ENCODE measurements around the gene STXBP2.

Gene STXBP2

DNA sequence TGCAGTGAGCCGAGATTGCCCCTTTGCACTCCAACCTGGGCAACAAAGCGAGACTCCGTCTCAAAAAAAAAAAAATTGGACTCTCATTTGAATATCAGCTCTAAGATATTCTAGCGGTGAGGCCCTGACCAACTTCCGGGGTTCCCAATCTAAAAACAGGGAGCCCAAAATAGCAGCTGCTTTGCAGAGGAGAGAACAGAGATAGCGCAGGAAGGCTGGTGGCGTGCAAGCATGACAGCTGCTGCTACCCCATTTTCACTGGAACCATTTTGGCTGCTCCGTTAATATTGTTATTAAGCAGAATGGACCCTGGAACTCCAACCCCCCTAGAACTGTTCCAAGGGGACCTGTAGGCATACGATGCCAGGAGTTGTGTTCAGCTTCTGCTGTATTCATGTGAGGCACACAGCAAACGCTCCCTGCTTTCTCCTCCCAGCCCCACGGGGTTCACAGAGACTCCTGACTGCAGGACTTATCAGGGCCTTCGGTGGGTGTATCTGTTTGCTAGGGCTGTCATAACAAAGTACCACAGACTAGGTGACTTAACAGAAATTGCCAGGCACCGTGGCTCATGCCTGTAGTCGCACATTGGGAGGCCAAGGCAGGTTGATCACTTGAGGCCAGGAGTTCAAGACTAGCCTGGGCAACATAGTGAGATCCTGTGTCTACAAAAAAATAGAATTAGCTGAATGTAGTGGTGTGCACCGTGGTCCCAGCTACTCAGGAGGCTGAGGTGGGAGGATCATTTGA is 11.5 kb downstream of the STXBP2 start:
- no peak for DNase-seq (ENCODE audit: low read depth in 2 of 2, low spot score in 1 of 2)

DNA sequence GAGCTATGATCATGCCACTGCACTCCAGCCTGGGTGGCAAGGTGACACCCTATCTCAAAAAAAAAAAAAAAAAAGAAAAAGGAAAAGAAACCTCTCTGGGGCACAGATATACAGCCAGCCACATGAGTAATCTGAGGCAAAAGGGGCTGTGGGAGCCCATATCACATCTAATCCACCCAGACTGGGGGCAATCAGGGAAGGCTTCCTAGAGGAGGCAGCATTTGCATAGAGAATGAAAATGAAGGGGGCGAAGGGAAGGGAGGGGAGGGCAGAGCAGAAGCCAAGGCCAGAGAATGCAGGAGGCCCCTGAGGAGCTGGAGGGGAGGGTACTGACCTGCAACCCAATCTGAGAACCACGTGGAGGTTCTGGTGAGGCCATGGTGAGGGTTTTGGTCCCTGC is 13.2 kb downstream of the STXBP2 start:
- no peak for DNase-seq (ENCODE audit: low read depth in 2 of 2, low spot score in 1 of 2)

DNA sequence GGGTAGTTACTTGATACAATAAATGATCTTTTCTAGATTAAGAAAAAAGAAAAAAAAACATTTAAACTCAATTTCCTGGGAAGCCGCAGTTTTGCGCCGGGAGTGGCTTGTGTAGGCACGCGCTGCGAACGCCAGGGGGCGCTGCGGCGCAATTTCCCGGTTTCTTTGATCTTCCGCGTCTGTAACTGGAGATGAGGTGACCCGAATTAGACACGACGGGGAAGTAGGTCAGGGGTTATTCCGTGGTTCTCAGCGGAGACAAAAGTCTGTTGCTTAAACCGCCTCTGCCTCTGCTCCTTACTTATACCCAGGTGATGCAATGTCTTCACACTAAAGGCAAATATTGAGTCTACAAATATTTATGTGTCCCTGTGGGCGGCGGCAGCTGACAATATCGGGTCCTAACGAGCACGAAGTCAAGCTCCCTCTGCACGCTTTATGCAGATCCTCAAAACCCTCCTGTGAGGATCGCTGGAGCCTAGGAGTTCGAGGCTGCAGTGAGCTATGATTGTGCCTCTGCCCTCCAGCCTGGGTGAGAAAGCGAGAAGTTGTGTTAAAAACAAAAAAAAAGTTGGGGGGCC is 15.2 kb downstream of the STXBP2 start:
- peak; percentile 71 to 77 for DNase-seq (ENCODE audit: low read depth in 2 of 2, low spot score in 1 of 2)

DNA sequence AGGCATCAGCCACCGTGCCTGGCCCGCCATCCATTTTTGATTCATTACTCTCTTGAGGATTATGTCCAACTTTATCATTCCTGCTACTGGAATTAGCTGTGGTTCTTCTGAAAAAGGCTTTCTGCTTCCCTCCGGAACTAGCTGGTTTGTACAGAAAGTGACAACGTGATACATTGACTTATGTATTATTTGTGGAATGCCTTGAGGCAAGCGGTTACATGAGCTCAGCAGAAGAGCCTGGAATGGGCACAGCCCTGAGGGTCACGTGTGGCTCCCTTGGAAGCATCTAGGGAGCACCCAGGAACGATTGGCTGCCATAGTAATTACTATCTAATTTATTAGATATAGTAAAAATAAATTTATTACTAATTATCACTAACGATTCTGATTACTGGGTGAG is 17.5 kb downstream of the STXBP2 start:
- DNase-seq (ENCODE audit: low read depth in 2 of 2, low spot score in 1 of 2) = no peak

DNA sequence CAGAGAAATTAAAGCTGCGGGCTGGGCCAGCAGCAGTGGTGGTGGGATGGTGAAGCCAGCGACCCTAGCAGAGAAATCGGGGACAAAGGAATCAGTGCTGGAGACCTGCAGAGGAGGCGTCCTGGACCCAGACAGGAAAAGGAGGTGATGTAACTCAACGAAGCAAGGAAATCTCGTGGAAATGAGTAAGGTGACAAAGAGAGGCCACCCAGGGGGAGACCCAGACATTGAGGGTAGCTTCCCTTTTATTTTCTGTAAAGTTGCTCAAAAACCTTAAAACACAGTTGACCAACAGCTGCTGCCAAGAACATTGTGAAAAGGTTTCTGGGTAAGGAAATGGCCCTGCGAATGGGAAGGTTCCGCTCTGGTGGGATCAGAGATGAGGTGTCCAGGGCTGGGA is 18.7 kb downstream of the STXBP2 start:
- DNase-seq (ENCODE audit: low read depth in 2 of 2, low spot score in 1 of 2) = no peak

DNA sequence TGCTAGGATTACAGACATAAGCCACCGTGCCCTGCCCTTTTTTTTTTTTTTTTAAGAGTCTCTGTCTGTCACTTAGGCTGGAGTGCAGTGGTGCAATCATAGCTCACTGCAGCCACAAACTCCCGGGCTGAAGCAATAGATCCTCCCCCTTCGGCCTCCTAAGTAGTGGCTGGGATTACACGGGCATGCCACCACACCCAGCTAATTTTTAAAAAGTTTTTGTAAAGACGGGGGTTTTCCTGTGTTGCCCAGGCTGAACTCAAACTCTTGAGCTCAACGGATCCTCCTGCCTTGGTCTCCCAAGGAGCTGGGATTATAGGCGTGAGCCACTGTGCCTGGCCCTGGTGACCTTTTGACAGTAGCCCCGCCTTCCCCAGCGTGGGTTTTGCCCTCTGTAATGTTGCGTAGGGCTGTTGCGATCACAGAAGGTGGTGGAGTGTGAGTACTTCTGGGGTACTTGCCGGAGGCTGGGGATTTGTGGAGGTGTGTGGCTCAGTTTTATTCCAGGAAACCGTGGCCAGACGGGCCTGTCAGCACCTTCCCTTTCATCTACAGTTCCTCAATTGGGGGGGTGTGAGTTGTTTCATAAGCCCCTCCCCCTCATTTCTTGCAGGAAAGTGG is 20.3 kb downstream of the STXBP2 start:
- no peak for DNase-seq (ENCODE audit: low read depth in 2 of 2, low spot score in 1 of 2)

DNA sequence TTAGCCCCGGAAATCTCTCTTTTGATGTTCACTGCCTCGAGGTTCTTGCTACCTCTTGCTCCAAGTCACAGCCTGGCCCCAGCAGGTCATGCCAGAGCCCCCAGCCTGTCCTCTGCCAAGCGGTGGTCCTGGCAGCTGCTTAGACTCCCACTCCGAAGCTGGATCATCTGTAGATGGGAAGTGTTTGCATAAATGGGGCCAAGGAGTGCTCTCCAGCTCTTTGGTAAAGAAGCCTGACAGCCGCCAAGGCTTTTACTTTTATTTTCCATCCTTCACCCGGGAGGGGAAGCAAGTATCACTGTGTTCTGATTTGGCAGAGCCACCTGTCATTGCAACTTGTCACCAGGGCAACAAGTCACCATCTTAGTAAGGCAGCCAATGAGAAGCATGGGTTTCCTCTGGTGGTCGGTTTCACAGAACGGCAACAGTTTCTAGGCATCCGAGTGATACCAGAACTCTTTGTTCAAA is 21.3 kb downstream of the STXBP2 start:
- no peak for DNase-seq (ENCODE audit: low read depth in 2 of 2, low spot score in 1 of 2)

DNA sequence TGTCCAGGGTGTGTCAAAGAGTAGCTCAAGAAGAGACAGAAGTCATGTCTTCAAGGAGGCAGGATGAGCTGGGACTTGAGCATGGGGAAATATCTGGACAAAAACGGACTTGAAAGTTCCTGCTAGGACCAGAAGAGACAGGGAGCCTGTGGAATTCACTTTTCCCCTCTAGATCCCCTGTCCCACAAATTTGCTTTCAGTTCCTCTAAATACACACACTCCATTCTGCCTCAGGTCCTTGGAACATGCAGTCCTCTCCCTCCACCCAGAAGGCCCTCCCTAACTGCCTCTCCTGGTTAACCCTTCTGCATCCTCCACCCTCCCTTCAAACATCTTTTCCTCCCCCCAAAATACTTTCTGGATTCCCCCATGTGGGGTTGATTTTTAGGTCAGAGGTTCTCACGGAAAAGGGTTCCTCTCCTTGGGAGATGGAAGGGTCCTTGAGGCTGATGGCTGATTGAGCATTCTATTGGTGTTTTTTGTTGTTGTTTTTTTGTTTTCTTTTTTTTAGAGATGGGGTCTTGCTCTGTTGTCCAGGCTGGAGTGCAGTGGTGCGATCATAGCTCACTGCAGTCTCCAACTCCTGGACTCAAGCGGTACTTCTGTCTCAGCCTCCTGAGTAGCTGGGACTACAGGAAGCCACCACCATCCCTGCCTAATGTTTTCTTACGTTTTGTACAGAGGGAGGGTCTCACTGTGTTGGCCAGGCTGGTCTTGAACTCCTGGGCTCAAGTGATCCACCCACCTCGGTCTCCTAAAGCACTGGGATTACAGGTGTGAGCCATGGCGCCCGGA is 25.0 kb downstream of the STXBP2 start:
- DNase-seq (ENCODE audit: low read depth in 2 of 2, low spot score in 1 of 2) = no peak

DNA sequence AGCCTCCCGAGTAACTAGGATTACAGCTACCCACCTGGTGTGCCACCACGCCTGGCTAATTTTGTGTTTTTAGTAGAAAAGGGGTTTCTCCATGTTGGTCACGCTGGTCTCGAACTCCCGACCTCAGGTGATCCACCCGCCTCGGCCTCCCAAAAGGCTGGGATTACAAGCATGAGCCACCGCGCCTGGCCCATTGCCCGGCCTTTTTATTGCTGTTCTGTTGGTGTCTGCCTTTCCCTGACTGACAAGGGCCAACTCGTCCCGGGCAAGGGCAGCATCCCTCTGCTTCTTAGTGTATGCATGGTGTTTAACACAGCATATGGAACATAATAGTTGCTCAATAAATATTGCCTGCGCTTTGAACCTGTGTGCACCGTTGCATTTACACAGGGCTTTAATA is 25.7 kb downstream of the STXBP2 start:
- no peak for DNase-seq (ENCODE audit: low read depth in 2 of 2, low spot score in 1 of 2)

DNA sequence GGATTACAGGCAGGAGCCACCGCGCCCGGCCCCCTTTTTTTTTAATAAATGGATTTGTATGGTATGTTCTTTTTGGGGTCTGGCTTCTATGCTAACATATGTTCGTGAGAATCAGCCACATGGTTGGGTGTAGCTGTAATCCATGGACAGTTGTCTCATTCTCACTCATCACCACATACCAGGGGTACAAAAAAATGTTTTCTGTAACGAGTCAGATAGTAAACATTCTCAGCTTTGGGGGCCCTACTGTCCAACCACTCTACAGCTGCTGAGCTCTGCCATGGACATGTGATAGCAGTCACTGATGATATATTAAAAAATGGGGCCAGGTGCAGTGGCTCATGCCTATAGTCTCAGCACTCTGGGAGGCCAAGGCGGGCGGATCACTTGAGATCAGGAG is 26.8 kb downstream of the STXBP2 start:
- DNase-seq (ENCODE audit: low read depth in 2 of 2, low spot score in 1 of 2) = no peak

DNA sequence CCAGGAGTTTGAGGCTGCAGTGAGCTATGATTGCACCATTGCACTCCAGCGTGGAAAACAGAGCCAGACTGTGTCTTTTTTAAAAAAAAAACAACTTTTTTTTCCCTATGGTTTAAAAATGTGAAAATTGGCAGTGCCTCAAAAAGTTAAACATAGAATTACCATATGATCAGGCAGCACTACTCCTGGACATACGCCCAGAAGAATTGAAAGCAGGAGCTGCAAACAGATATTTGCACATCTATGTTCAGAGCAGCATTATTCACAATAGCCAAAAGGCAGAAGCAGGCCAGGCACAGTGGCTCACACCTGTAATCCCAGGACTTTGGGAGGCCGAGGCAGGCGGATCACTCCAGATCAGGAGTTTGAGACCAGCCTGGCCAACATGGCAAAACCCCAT is 28.2 kb downstream of the STXBP2 start:
- DNase-seq (ENCODE audit: low read depth in 2 of 2, low spot score in 1 of 2) = no peak

DNA sequence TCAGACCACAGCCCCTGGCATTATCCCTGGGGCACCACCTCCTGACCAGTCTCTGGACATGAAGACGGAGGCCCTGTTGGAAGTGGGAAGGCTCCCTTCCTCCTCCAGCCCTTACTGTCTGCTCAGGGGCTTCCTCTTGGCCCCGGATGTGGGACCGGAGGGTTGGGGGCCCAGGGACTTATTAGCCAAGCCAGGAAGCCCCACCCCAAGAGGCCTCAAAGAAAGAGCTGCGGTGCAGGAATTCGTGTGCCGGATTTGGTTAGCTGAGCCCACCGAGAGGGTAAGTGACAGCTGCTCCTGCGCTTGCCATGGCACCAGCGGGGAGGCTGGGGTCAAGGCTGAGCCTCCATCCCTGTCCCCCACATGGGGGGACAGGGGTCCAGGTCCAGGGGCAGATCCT is 31.9 kb downstream of the STXBP2 start, which contains the start of gene RETN:
Gene RETN (plus strand): TSS at position 208 of the 400 bp plus-strand sequence. CDS start 278 bp downstream, outside the sequence.
- no peak for DNase-seq (ENCODE audit: low read depth in 2 of 2, low spot score in 1 of 2)

DNA sequence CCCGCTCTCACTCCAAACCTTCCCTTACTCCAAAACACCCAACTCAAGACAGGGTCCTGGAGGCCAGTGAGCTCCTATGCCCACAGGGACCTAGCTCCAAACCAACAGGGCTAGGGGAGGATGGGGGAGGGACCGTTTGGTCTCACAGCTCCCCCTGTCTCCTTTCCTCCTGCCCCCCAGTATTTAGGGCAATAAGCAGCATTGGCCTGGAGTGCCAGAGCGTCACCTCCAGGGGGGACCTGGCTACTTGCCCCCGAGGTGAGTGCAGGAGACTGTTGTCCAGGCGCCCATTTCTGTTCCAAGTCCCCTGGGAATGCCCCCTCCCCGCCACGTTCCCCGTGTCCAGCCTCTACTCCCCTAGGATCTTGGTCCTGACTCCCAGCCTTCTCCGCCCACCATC is 32.7 kb downstream of the STXBP2 start:
- no peak for DNase-seq (ENCODE audit: low read depth in 2 of 2, low spot score in 1 of 2)

DNA sequence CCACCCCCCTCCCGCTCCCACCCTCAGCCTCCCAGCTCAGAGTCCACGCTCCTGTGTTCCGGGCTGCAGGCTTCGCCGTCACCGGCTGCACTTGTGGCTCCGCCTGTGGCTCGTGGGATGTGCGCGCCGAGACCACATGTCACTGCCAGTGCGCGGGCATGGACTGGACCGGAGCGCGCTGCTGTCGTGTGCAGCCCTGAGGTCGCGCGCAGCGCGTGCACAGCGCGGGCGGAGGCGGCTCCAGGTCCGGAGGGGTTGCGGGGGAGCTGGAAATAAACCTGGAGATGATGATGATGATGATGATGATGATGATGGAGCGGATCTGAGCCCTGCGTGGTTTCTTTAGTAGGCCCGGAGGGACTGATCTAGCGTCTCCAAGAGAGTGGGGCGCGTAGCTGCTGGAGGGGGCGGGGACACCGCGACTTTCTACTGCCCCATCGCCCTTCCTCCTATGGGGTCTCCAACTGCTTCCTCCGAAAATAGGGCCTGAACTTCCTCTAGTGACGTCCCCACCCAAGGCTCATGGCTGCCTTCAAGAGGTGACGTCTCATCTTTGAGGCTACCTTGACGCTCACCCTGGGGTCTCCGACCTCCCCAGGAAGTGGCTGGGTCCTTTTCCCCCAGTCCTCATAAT is 33.4 kb downstream of the STXBP2 start:
- no peak for DNase-seq (ENCODE audit: low read depth in 2 of 2, low spot score in 1 of 2)

DNA sequence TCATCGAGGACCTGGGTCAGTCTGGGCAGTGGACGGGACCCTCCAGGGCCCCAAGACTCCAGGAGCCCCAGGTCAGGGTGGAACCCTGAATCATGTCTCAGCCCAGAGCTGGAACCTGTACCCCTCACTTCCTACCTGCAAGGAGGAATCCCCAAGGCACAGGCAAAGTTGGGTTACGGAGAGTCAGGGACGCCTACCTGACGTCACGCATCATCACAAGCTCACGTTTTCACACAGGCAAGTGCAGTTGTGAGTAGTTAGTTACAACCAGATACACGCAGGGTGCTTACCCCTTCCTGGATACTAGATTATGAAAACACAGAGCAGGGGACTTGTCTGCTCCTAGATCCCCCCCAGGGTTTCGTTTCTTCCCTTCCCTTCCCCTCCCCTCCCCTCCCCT is 33.9 kb downstream of the STXBP2 start:
- no peak for DNase-seq (ENCODE audit: low read depth in 2 of 2, low spot score in 1 of 2)

DNA sequence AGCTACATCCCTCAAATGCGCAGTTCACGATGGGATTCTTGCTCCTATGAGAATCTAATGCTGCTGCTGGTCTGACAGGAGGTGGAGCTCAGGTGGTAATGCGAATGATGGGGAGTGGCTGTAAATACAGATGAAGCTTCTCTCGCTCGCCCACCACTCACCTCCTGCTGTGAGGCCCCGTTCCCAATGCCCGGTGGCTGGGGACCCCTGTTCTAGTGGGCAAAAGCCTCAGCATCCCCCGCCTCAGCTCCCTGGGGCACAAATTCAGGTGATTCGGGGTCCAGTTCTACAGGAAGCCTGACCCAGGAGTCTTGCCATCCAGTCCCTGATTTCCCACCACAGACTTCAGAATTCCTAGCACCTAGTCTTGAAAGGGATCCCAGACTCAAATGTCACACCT is 35.6 kb downstream of the STXBP2 start:
- DNase-seq (ENCODE audit: low read depth in 2 of 2, low spot score in 1 of 2) = no peak

DNA sequence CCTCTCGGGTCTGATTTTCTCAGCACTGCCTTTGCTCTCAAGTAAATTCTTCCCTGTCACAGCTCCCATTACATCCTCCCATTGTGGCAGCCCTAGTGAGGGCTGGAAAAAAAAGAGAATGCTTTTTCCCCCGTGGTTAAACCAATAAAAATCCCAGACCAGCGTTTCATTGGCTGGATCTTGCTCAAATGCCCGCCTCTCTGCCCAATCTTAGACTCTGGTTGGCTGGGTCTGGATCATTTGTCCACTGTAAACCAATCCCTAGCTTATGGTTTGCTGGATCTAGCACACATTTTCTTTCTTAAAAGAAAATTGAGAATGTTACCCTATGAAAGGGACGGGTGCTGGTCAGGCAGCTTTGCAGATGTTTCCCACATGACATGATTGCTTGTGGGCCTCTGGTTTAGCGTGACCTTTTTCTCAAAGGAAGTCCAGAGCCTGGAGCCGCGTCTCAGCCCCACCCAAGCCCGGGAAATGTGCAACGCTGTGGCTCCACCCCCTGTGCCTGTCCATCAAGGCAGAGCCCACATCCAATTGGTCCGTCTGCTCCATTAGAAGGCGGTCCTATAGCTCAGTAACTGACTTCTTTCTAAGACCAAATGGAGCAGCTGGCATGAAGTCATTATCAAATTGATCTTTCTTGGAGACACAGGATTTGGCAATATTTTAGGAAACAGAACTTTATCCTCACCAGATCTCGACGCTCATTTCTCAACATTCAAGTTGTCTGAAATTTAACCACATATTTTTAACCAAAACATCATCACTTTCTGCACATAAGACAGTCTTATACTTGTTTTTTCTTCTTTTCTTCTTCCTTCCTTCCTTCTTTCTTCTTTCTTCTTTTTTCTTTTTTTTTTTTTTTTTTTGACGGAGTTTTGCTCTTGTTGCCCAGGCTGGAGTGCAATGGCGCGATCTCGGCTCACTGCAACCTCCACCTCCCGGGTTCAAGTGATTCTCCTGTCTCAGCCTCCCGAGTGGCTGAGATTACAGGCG is 37.4 kb downstream of the STXBP2 start:
- DNase-seq (ENCODE audit: low read depth in 2 of 2, low spot score in 1 of 2) = no peak

DNA sequence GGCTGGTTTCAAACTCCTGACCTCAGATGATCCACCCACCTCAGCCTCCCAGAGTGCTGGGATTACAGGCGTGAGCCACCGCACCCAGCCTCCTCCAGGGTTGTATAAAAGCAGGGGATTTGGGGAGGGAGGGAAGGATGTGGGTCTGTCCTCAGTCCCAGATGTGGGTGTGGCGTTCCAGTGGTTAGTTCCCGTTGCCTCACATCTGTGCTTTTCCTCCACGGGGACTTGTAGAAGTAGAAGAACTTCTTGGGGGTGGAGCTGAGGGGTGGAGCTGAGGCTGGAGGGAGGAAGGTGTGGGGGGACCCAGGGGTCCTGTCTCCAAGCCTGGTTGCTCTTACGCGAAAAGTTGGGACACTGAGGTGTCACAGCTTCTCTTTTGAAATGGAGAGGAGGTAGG is 39.5 kb downstream of the STXBP2 start:
- DNase-seq (ENCODE audit: low read depth in 2 of 2, low spot score in 1 of 2) = no peak

DNA sequence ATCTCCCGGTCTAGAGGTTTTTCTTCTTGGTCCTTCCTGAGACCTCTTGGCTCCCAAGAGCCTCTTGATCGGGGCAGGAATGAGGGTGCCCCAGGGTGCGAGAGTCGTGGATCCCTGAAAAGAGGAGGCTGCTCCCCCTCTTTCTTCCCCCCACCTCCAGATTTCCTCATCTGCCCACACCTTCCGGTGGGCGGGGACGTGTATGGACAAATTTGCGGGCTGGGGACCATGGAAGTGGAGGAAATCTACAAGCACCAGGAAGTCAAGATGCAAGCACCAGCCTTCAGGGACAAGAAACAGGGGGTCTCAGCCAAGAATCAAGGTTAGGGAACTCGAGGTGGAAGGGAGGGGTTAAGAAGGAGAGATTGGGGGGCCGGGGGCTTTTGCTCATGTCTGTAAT is 39.9 kb downstream of the STXBP2 start, which contains the start of gene MCEMP1:
Gene MCEMP1 (plus strand): TSS at position 237 of the 400 bp plus-strand sequence. CDS start 31 bp downstream, at position 268.
- no peak for DNase-seq (ENCODE audit: low read depth in 2 of 2, low spot score in 1 of 2)

All from stimulated activated CD8-positive, alpha-beta memory T cell treated with anti-CD3 and anti-CD28 coated beads, Interleukin-4, amount 100 ng/mL, for 4 hours (primary cell).